ENCODE data around the gene EXOSC10. TPM values are rescaled to one million over a fixed set of nuclear protein-coding genes. Genes with fewer than 3 reads are reported as not detected.

Gene EXOSC10
- total and polyA plus RNA-seq, 2 of the 13 experiments (the other 11 are each of a cell fraction or from before 2014, with no cell fraction given), result 48.4 to 67.6 TPM

DNA sequence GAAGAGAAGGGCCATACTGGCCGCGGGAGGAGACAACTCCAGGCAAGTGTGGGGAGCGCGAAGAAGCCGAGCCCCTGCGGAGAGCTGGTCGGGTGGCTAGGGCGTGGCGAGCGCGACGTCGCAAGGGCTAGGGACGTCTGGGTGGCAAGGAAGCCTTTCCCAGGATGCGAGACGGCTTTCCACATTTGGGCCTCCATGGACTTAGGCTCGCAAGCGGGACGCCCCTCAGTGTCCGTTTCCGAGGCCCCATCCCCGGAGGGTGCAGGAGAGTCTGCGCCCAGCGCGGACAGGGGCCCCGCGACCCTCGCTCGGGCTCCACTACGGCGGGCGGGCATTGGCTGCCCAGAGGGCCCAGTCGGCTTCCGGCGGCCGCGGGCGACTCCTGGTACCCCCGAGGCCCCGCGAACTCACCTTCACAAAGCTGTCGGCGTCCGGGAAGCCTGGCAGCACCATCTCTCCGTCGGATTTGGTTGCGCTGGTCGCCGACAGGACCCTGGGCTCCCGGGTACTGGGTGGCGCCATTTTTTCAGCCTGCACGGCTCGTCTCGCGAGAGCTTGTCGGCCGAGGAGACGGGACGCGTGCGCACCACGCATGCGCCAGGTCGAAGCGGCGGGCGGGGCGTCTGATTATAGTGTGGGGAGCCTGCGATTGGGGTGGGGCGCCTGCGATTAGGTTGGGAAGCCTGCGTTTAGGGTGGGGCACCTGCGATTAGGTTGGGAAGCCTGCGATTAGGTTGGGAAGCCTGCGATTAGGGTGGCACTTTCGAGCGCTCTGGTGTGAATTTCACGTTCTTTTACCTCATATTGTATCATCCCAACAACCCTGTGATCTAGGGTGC is at the start of gene EXOSC10 (continued):
- TF ChIP-seq, protein P1, sequence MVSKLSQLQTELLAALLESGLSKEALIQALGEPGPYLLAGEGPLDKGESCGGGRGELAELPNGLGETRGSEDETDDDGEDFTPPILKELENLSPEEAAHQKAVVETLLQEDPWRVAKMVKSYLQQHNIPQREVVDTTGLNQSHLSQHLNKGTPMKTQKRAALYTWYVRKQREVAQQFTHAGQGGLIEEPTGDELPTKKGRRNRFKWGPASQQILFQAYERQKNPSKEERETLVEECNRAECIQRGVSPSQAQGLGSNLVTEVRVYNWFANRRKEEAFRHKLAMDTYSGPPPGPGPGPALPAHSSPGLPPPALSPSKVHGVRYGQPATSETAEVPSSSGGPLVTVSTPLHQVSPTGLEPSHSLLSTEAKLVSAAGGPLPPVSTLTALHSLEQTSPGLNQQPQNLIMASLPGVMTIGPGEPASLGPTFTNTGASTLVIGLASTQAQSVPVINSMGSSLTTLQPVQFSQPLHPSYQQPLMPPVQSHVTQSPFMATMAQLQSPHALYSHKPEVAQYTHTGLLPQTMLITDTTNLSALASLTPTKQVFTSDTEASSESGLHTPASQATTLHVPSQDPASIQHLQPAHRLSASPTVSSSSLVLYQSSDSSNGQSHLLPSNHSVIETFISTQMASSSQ (IDR thresholded peaks at IDR 0.05; ENCODE audit: low read depth), result no peak
- TF ChIP-seq, protein P1 (CRISPR knock-in tag; IDR thresholded peaks at IDR 0.05; ENCODE audit: borderline replicate concordance), result 0 out of 2 replicates have a peak, but pooled peaks have one; percentile 17
- TF ChIP-seq ISL2 (CRISPR knock-in tag; IDR thresholded peaks at IDR 0.05) (peak; percentile 51; the same call in 1 of the 2 replicates), ZNF335 (CRISPR knock-in tag; IDR thresholded peaks at IDR 0.05) (peak; percentile 71; the same call in 1 of the 2 replicates), ATF7-NPFF (CRISPR knock-in tag; IDR thresholded peaks at IDR 0.05; ENCODE audit: low read depth) (peak; percentile 74; the same call in 1 of the 2 replicates), ZNF274 (CRISPR knock-in tag; IDR thresholded peaks at IDR 0.05) (peak; percentile 68; the same call in 1 of the 2 replicates), SALL1 (CRISPR knock-in tag; IDR thresholded peaks at IDR 0.05) (peak; percentile 10; the same call in 1 of the 2 replicates), SMAD3 (CRISPR knock-in tag; IDR thresholded peaks at IDR 0.05) (peak; percentile 44; the same call in 1 of the 2 replicates), ZSCAN12 (CRISPR knock-in tag; IDR thresholded peaks at IDR 0.05) (peak; percentile 49; the same call in 1 of the 2 replicates), ZNF549 (CRISPR knock-in tag; IDR thresholded peaks at IDR 0.05) (no peak), HDAC2 (CRISPR knock-in tag; IDR thresholded peaks at IDR 0.05) (peak; percentile 39; the same call in 1 of the 2 replicates), TP53 (CRISPR knock-in tag; conservative IDR thresholded peaks at IDR 0.05) (peak; percentile 83; the same call in 1 of the 2 replicates), ZBTB3 (CRISPR knock-in tag; IDR thresholded peaks at IDR 0.05; ENCODE audit: borderline replicate concordance, low read depth) (peak; percentile 69; the same call in 1 of the 2 replicates)
- TF ChIP-seq, protein P2, sequence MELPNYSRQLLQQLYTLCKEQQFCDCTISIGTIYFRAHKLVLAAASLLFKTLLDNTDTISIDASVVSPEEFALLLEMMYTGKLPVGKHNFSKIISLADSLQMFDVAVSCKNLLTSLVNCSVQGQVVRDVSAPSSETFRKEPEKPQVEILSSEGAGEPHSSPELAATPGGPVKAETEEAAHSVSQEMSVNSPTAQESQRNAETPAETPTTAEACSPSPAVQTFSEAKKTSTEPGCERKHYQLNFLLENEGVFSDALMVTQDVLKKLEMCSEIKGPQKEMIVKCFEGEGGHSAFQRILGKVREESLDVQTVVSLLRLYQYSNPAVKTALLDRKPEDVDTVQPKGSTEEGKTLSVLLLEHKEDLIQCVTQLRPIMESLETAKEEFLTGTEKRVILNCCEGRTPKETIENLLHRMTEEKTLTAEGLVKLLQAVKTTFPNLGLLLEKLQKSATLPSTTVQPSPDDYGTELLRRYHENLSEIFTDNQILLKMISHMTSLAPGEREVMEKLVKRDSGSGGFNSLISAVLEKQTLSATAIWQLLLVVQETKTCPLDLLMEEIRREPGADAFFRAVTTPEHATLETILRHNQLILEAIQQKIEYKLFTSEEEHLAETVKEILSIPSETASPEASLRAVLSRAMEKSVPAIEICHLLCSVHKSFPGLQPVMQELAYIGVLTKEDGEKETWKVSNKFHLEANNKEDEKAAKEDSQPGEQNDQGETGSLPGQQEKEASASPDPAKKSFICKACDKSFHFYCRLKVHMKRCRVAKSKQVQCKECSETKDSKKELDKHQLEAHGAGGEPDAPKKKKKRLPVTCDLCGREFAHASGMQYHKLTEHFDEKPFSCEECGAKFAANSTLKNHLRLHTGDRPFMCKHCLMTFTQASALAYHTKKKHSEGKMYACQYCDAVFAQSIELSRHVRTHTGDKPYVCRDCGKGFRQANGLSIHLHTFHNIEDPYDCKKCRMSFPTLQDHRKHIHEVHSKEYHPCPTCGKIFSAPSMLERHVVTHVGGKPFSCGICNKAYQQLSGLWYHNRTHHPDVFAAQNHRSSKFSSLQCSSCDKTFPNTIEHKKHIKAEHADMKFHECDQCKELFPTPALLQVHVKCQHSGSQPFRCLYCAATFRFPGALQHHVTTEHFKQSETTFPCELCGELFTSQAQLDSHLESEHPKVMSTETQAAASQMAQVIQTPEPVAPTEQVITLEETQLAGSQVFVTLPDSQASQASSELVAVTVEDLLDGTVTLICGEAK (IDR thresholded peaks at IDR 0.05), result no peak
- TF ChIP-seq, protein P2 (CRISPR knock-in tag; IDR thresholded peaks at IDR 0.05), result no peak
- TF ChIP-seq, protein P3, sequence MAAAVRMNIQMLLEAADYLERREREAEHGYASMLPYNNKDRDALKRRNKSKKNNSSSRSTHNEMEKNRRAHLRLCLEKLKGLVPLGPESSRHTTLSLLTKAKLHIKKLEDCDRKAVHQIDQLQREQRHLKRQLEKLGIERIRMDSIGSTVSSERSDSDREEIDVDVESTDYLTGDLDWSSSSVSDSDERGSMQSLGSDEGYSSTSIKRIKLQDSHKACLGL (CRISPR knock-in tag; IDR thresholded peaks at IDR 0.05), result peak; percentile 91

All from HepG2 (cell line).